HL-60 (cell line): ENCODE measurements around the gene DPP6.

Experiments used
- CTCF ChIP-seq: IDR thresholded peaks from one replicate; pipeline ENCODE4 v1.5.1; 2011; ENCODE audit warnings: low read length, control low read depth, inconsistent platforms; ENCODE audit not compliant: insufficient read depth
- GABPA ChIP-seq: IDR thresholded peaks from 2 replicates; pipeline ENCODE4 v1.6.1; 2012; ENCODE audit warnings: low read depth
- POLR2AphosphoS5 ChIP-seq: IDR thresholded peaks from 2 replicates; pipeline ENCODE4 v1.6.1; 2012; ENCODE audit warnings: low read depth
- SPI1 ChIP-seq: IDR thresholded peaks from 2 replicates; pipeline ENCODE4 v1.6.1; 2012; ENCODE audit warnings: low read depth, mild to moderate bottlenecking, borderline replicate concordance
- TF ChIP-seq, protein P1 (sequence below): IDR thresholded peaks from 2 replicates; pipeline ENCODE4 v1.6.1; 2012; ENCODE audit warnings: low read depth; ENCODE audit not compliant: insufficient replicate concordance

DNA sequence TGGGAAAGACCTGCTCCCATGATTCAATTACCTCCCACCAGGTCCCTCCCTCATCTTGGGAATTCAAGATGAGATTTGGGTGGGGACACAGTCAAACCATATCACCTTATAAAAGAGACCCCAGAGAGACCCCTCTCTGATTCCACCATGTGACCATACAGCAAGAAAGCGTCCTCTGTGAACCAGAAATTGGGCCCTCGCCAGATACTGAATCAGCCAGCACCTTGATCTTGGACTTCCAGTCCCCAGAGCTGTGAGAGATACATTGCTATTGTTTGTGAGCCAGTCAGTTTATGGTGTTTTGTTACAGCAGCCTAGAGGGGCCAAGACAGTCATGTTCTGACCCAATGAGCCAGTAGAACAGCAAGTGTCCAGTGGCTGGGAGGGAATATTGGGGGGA, 718.2 kb downstream of the DPP6 start:
- TF ChIP-seq CTCF (no peak), POLR2AphosphoS5 (no peak), GABPA (no peak), SPI1 (no peak)
- TF ChIP-seq, protein P1, sequence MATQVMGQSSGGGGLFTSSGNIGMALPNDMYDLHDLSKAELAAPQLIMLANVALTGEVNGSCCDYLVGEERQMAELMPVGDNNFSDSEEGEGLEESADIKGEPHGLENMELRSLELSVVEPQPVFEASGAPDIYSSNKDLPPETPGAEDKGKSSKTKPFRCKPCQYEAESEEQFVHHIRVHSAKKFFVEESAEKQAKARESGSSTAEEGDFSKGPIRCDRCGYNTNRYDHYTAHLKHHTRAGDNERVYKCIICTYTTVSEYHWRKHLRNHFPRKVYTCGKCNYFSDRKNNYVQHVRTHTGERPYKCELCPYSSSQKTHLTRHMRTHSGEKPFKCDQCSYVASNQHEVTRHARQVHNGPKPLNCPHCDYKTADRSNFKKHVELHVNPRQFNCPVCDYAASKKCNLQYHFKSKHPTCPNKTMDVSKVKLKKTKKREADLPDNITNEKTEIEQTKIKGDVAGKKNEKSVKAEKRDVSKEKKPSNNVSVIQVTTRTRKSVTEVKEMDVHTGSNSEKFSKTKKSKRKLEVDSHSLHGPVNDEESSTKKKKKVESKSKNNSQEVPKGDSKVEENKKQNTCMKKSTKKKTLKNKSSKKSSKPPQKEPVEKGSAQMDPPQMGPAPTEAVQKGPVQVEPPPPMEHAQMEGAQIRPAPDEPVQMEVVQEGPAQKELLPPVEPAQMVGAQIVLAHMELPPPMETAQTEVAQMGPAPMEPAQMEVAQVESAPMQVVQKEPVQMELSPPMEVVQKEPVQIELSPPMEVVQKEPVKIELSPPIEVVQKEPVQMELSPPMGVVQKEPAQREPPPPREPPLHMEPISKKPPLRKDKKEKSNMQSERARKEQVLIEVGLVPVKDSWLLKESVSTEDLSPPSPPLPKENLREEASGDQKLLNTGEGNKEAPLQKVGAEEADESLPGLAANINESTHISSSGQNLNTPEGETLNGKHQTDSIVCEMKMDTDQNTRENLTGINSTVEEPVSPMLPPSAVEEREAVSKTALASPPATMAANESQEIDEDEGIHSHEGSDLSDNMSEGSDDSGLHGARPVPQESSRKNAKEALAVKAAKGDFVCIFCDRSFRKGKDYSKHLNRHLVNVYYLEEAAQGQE: no peak
